ENCODE data around the gene HIPK2. TPM values are rescaled to one million over a fixed set of nuclear protein-coding genes. Genes with fewer than 3 reads are reported as not detected.

HIPK2 gene
- total and polyA plus RNA-seq, 2 donors (not counting 3 experiments of a cell fraction or from before 2014, with no cell fraction given), result 9.0 to 43.8 TPM

DNA sequence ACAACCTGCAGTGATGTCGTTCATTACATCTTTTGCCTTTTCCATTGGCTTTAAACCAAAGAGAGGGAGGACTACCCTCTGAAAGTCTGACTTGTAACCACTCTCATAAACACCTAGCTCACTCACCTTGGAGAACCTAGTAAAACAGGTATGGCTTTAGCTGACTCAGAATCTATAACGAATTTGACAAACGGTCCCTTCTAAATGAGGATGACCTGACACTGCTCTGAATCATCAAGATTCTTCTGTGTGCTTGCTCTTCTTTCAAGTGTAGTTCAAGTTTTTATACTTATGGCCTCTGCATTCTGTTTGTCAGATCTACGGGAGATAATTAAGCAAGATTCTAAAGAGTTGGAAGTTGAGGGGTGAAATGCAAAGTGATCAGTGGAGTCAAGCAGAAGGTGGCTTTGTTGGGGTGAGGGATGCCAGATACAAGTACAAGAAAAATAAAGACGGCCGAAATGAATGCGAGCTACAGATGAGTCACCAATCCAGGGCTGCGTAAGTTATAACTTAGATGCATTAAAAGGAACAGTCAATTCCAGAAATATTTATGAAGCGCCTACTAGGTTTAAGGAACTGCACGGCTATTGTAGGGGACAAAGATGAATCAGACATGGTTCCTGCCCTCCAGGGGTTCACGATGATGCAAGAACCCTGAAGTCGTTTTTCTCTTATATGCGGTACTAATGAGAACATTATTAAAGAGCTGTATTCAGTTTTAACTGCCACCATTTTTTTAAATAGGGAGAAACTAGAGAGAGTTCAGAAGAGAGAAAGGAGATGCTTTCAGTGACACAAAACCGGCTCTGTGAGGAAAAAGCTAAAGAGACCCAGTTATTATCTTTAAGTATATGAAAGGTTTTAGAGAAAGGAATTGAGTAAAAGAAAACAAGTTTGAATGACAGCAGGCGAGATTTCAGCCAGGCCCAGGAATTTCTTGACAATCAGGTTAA lies 6.5 kb downstream of the HIPK2 start:
- no peak for FAIRE-seq
- Histone ChIP-seq H3K36me3 (ENCODE audit: control insufficient read depth in 2 of 2, extremely low read depth in 1 of 2, insufficient read depth in 2 of 2, low read length in 2 of 2) (peaks cover 0 to 2% of the 10 kb centered on the region in 2 experiments), H3K4me2 (ENCODE audit: insufficient read depth, low read length) (no peak overlapping the region), H3K9me3 (replicated peaks; ENCODE audit: control insufficient read depth, insufficient read depth, low read length) (no peaks in the 10 kb centered on the region), H2AFZ (ENCODE audit: low read depth, low read length) (no peak overlapping the region), H4K20me1 (replicated peaks; ENCODE audit: control insufficient read depth, extremely low read depth, insufficient read depth, low read length) (no peaks in the 10 kb centered on the region), H3K4me3 (replicated peaks in 1 of 3; ENCODE audit: insufficient read depth in 1 of 3, low read depth in 1 of 3, low read length in 3 of 3) (no peak overlapping the region), H3K4me1 (ENCODE audit: control insufficient read depth, extremely low read depth, insufficient read depth, low read length) (peaks cover 31% of the 10 kb centered on the region), H3K9me1 (replicated peaks; ENCODE audit: control insufficient read depth, extremely low read depth, insufficient read depth, low read length) (no peaks in the 10 kb centered on the region), H3K27ac (ENCODE audit: insufficient read depth, low read depth, low read length) (no peak overlapping the region), H3K9ac (replicated peaks; ENCODE audit: extremely low read depth, insufficient read depth, low read length) (no peak overlapping the region), H3K27me3 (ENCODE audit: control insufficient read depth in 2 of 2, insufficient read depth in 2 of 2, low read length in 2 of 2) (no peaks in the 10 kb centered on the region), H3K79me2 (ENCODE audit: control insufficient read depth, insufficient read depth, low read length) (peaks cover 100% of the 10 kb centered on the region)
- dilution Hi-C loops (cut with MboI; ENCODE audit: extremely low pct_ligation_motif_present, low sequenced_read_pairs) (no loop called here), intact Hi-C loops (cut with micrococcal nuclease) (no loop called here)
- no peak for DNase-seq (ENCODE audit: low read depth, low spot score)
- no peak for TF ChIP-seq CTCF (IDR thresholded peaks at IDR 0.05; ENCODE audit: extremely low read depth in 1 of 2, insufficient read depth in 1 of 2, low read depth in 1 of 2, low read length in 2 of 2)
- TF ChIP-seq EZH2 (IDR thresholded peaks at IDR 0.05; ENCODE audit: borderline replicate concordance, low read depth, low read length, severe bottlenecking), result no peak
- TF ChIP-seq POLR2A (IDR thresholded peaks at IDR 0.05; ENCODE audit: low read depth, low read length), result no peak
- TF ChIP-seq JUN (IDR thresholded peaks at IDR 0.05; ENCODE audit: borderline replicate concordance, insufficient read depth, insufficient read length, low read depth), result no peak
- no peak for TF ChIP-seq POLR2AphosphoS5 (IDR thresholded peaks at IDR 0.05; ENCODE audit: insufficient read depth, low read depth, low read length)
- no peak for TF ChIP-seq MYC (IDR thresholded peaks at IDR 0.05; ENCODE audit: low read depth, low read length)
- TF ChIP-seq MAX (IDR thresholded peaks at IDR 0.05; ENCODE audit: insufficient read depth, insufficient read length), result no peak
- TF ChIP-seq GATA2 (IDR thresholded peaks at IDR 0.05; ENCODE audit: insufficient read depth, insufficient read length, low read depth, low read length), result no peak
- TF ChIP-seq FOS (IDR thresholded peaks at IDR 0.05; ENCODE audit: borderline replicate concordance, insufficient read depth, low read length), result no peak
- CTCF ChIA-PET, result interaction anchor here (0.8 to 3.3 kb wide), 11 partner anchors 8 to 231 kb away, joined by 3 to 23 read pairs (median 6); no protein-coding TSS in a partner anchor
- POLR2A ChIA-PET, result no interaction called here
- BruUV-seq (replicated peaks), result no TSS peak

Measured in endothelial cell of umbilical vein (primary cell).